Skeletal muscle satellite cell (primary cell): ENCODE data around the gene MEG3.
"Not testable (repeated sequence)": the region's sequence is repeated elsewhere in the genome, so short reads cannot be mapped to it uniquely, and the experiment has no call there.

Source experiments
- H3K27me3 ChIP-seq: 2 replicates; pipeline ENCODE4 v1.7.0; 2013; ENCODE audit warnings: low read length; ENCODE audit not compliant: control insufficient read depth, insufficient read depth
- H3K36me3 ChIP-seq: 2 replicates; pipeline ENCODE4 v1.7.0; 2013; ENCODE audit warnings: mild to moderate bottlenecking, control low read depth, low read length; ENCODE audit not compliant: insufficient read depth
- H3K4me1 ChIP-seq: 2 replicates; pipeline ENCODE4 v1.7.0; 2013; ENCODE audit warnings: low read length; ENCODE audit not compliant: control insufficient read depth, insufficient read depth
- H3K4me2 ChIP-seq: 2 replicates; pipeline ENCODE4 v1.7.0; 2013; ENCODE audit warnings: mild to moderate bottlenecking, low read length
- H3K4me3 ChIP-seq: 2 replicates; pipeline ENCODE4 v1.7.0; 2013; ENCODE audit warnings: low read length
- H3K9ac ChIP-seq: 2 replicates; pipeline ENCODE4 v1.7.0; 2013; ENCODE audit warnings: mild to moderate bottlenecking, low read depth, low read length, moderate library complexity
- H3K9me3 ChIP-seq: replicated peaks from 2 replicates; pipeline ENCODE4 v1.7.0; 2013; ENCODE audit warnings: mild to moderate bottlenecking, control low read depth, low read length

MEG3 gene

GRCh38 chr14:100789460-100790417 lies 36.2 kb upstream of the MEG3 start:
- no peaks in the 10 kb centered on the region for H3K36me3 ChIP-seq
- H3K4me2 ChIP-seq, result no peak overlapping the region
- H3K27me3 ChIP-seq, result peaks cover 42% of the 10 kb centered on the region
- H3K9ac ChIP-seq, result no peak overlapping the region
- H3K4me1 ChIP-seq, result no peaks in the 10 kb centered on the region
- H3K9me3 ChIP-seq, result no peaks in the 10 kb centered on the region
- H3K4me3 ChIP-seq, result no peak overlapping the region

GRCh38 chr14:100790502-100791347 lies 35.2 kb upstream of the MEG3 start:
- H3K9ac ChIP-seq, result no peak overlapping the region
- H3K4me1 ChIP-seq, result no peaks in the 10 kb centered on the region
- H3K4me2 ChIP-seq, result no peak overlapping the region
- peaks cover 36% of the 10 kb centered on the region for H3K27me3 ChIP-seq
- H3K4me3 ChIP-seq, result no peak overlapping the region
- H3K36me3 ChIP-seq, result no peaks in the 10 kb centered on the region
- no peaks in the 10 kb centered on the region for H3K9me3 ChIP-seq

- Histone ChIP-seq H3K27me3 (peaks cover 36% of the 10 kb centered on the region), H3K4me2 (no peak overlapping the region), H3K9me3 (no peaks in the 10 kb centered on the region), H3K4me3 (no peak overlapping the region), H3K36me3 (no peaks in the 10 kb centered on the region), H3K4me1 (no peaks in the 10 kb centered on the region), H3K9ac (no peak overlapping the region)
These were observed 34.6 kb upstream of the MEG3 start for GRCh38 chr14:100791348-100791735.

GRCh38 chr14:100791995-100792394 lies 33.9 kb upstream of the MEG3 start:
- Histone ChIP-seq H3K4me3 (no peak overlapping the region), H3K9me3 (no peaks in the 10 kb centered on the region), H3K36me3 (no peaks in the 10 kb centered on the region), H3K9ac (no peak overlapping the region), H3K4me1 (no peaks in the 10 kb centered on the region), H3K4me2 (no peak overlapping the region), H3K27me3 (peaks cover 36% of the 10 kb centered on the region)

GRCh38 chr14:100796946-100797345 lies 29.0 kb upstream of the MEG3 start:
- Histone ChIP-seq H3K4me1 (no peaks in the 10 kb centered on the region), H3K4me2 (no peak overlapping the region), H3K27me3 (peaks cover 35% of the 10 kb centered on the region)

GRCh38 chr14:100800041-100800440 lies 25.9 kb upstream of the MEG3 start:
- no peaks in the 10 kb centered on the region for H3K9me3 ChIP-seq
- H3K4me2 ChIP-seq, result no peak overlapping the region
- no peaks in the 10 kb centered on the region for H3K36me3 ChIP-seq
- H3K4me1 ChIP-seq, result no peaks in the 10 kb centered on the region
- no peak overlapping the region for H3K4me3 ChIP-seq
- H3K9ac ChIP-seq, result no peak overlapping the region
- H3K27me3 ChIP-seq, result peaks cover 39% of the 10 kb centered on the region

More at GRCh38 chr14:100796946-100797345, 29.0 kb upstream of the MEG3 start:
- no peaks in the 10 kb centered on the region for H3K9me3 ChIP-seq
- no peak overlapping the region for H3K9ac ChIP-seq
- H3K4me3 ChIP-seq, result no peak overlapping the region
- H3K36me3 ChIP-seq, result no peaks in the 10 kb centered on the region

GRCh38 chr14:100801433-100801832 lies 24.5 kb upstream of the MEG3 start:
- peaks cover 39% of the 10 kb centered on the region for H3K27me3 ChIP-seq
- H3K9ac ChIP-seq, H3K4me3 ChIP-seq, H3K4me2 ChIP-seq, H3K9me3 ChIP-seq, H3K4me1 ChIP-seq, H3K36me3 ChIP-seq: not testable (repeated sequence)

GRCh38 chr14:100802179-100802578 lies 23.7 kb upstream of the MEG3 start:
- Histone ChIP-seq H3K4me3 (no peak overlapping the region), H3K9me3 (no peaks in the 10 kb centered on the region), H3K4me1 (no peaks in the 10 kb centered on the region), H3K27me3 (peaks cover 39% of the 10 kb centered on the region), H3K9ac (no peak overlapping the region), H3K4me2 (no peak overlapping the region), H3K36me3 (no peaks in the 10 kb centered on the region)

GRCh38 chr14:100802766-100803165 lies 23.2 kb upstream of the MEG3 start:
- Histone ChIP-seq H3K9me3 (peaks cover 2% of the 10 kb centered on the region), H3K4me1 (no peaks in the 10 kb centered on the region), H3K27me3 (peaks cover 39% of the 10 kb centered on the region), H3K36me3 (no peaks in the 10 kb centered on the region), H3K4me2 (peak overlapping the region; percentile 63), H3K9ac (no peak overlapping the region), H3K4me3 (peak overlapping the region; percentile 0)

GRCh38 chr14:100803226-100803625 lies 22.7 kb upstream of the MEG3 start:
- Histone ChIP-seq H3K9ac (no peak overlapping the region), H3K4me1 (no peaks in the 10 kb centered on the region), H3K9me3 (peaks cover 7% of the 10 kb centered on the region), H3K36me3 (no peaks in the 10 kb centered on the region), H3K4me3 (peak overlapping the region; percentile 0), H3K4me2 (peak overlapping the region; percentile 63), H3K27me3 (peaks cover 39% of the 10 kb centered on the region)

- Histone ChIP-seq H3K9me3 (peaks cover 10% of the 10 kb centered on the region), H3K4me1 (no peaks in the 10 kb centered on the region), H3K4me2 (no peak overlapping the region), H3K27me3 (peaks cover 40% of the 10 kb centered on the region), H3K9ac (no peak overlapping the region), H3K4me3 (no peak overlapping the region), H3K36me3 (no peaks in the 10 kb centered on the region)
These were observed 22.2 kb upstream of the MEG3 start for GRCh38 chr14:100803676-100804075.
